ENCODE measurements around the gene EXD3. TPM values are rescaled to one million over a fixed set of nuclear protein-coding genes. Genes with fewer than 3 reads are reported as not detected.

Gene EXD3
- total and polyA plus RNA-seq, 8 donors, result 8.1 to 57.3 (median 13.6) TPM

DNA sequence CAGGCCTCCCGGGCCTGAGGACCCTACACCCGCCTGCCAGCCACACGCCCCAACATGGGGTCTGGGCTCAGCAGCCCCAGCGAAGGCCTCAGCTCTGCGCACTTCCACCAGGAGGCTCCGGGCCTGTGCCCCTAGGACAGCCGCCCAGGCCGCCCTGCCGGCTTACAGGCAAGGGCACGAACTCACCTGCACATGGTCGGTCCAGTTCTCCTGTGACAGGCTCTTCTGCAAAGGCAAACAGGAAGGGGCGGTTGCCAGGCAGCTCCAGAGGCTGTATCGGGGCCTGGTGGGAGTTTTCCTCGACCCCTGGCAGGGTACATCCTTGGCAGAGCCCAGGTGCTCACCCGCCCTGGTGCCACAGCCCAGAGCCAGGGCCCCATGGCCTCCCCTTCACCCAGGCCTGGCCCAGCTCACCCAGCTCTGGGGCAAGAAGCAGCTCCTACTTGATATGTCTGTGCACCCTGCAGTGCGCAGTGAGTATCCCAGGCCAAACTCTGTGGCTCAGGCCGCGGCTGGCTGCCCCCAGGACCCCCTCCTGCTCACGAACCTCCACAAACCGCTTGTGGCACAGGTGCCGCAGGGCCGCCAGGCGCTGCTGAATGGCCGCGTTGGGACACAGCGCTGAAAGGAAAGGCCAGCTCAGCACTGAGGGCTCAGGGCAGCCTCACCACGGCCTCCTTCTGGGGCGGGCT lies 68.7 kb downstream of the EXD3 start:
- FAIRE-seq, result no peak
- no peak overlapping the region for H3K4me3 ChIP-seq
- DNase-seq, result no peak
- H3K4me1 ChIP-seq, result no peaks in the 10 kb centered on the region
- no peaks in the 10 kb centered on the region for H3K9me3 ChIP-seq
- H3K27me3 ChIP-seq, result no peaks in the 10 kb centered on the region
- H3K36me3 ChIP-seq, result no peaks in the 10 kb centered on the region
- intact Hi-C loops (cut with DNase I), result no loop called here
- WGBS, 2 donors, result 95 to 96% methylated on average over 28 of the region's 28 CpGs
- no peak for TF ChIP-seq CTCF (IDR thresholded peaks at IDR 0.05)
- H3K27ac ChIP-seq, result no peak overlapping the region
- peak in 1 of 4 donors; percentile 11 for ATAC-seq

DNA sequence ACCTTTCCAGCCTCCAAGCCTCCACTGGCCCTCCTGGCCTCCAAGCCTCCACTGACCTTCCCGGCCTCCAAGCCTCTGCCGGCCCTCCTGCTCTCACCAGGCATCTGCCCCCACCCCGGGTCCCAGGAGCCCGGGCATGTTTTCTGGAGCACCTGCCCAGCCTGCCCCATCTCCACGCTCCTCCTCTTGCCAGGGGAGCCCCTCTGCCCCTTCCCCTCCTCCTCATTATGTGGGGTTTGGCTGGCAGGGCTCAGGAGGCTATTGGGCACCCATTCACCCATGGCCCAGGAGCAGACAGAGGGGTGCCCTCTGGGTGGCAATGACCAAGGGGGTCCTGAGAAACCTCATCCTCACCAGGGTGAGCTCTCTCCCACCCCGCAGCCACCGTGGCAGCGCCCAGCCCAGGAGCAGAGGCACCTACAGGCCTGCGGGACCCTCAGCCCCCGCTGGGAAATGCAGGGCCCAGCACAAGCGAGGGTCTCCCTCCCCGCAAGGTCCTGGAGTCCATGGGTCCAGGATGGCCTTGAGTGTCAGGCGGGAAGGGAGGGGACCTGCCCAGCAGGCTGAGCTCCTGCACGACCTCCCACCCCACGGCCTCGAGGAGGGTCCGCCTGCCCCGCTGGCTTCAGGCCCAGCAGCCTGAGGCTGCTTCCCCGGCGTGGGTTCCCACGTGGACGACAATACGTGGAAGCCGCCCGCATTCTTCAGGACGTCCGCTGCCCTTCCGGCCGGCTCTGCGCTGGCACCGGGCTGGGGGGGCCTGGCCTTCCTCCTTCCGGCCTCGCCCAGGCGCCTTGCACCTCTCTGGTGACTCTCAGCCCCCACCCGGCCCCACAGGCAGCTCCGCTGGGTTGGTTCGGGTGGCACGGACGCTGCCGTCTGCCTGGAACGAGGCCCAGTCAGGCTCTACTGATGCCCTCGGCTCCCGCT lies 69.5 kb downstream of the EXD3 start:
- no peak overlapping the region for H3K27ac ChIP-seq
- WGBS, 2 donors, result 92 to 95% methylated on average over 42 to 43 of the region's 43 CpGs
- intact Hi-C loops (cut with DNase I), result no loop called here
- ATAC-seq (peak in 1 of 4 donors; percentile 20), DNase-seq (peak in 1 of 6 donors; percentile 69), FAIRE-seq (no peak)
- TF ChIP-seq CTCF (IDR thresholded peaks at IDR 0.05), result no peak
- no peaks in the 10 kb centered on the region for H3K9me3 ChIP-seq
- H3K4me3 ChIP-seq, result no peak overlapping the region
- no peaks in the 10 kb centered on the region for H3K27me3 ChIP-seq
- H3K4me1 ChIP-seq, result no peaks in the 10 kb centered on the region
- H3K36me3 ChIP-seq, result no peaks in the 10 kb centered on the region

GRCh38 chr9:137352511-137353222 lies 70.3 kb downstream of the EXD3 start:
- Histone ChIP-seq H3K9me3 (no peaks in the 10 kb centered on the region), H3K27me3 (no peaks in the 10 kb centered on the region), H3K27ac (no peak overlapping the region), H3K4me3 (no peak overlapping the region), H3K36me3 (no peaks in the 10 kb centered on the region), H3K4me1 (no peaks in the 10 kb centered on the region)
- TF ChIP-seq CTCF (IDR thresholded peaks at IDR 0.05), result no peak
- DNase-seq (peak in 1 of 6 donors; percentile 74), ATAC-seq (no peak), FAIRE-seq (no peak)
- WGBS, 2 donors, result 85 to 89% methylated on average over 26 of the region's 26 CpGs
- intact Hi-C loops (cut with DNase I), result no loop called here

GRCh38 chr9:137351781-137352501 lies 71.0 kb downstream of the EXD3 start:
- H3K4me3 ChIP-seq, result no peak overlapping the region
- no peaks in the 10 kb centered on the region for H3K27me3 ChIP-seq
- no peak for ATAC-seq
- DNase-seq, result peak in 1 of 6 donors; percentile 69
- no peaks in the 10 kb centered on the region for H3K9me3 ChIP-seq
- no peaks in the 10 kb centered on the region for H3K4me1 ChIP-seq
- WGBS, 2 donors, result 90 to 93% methylated on average over 22 to 23 of the region's 23 CpGs
- H3K36me3 ChIP-seq, result no peaks in the 10 kb centered on the region
- no peak overlapping the region for H3K27ac ChIP-seq
- intact Hi-C loops (cut with DNase I), result no loop called here
- TF ChIP-seq CTCF (IDR thresholded peaks at IDR 0.05), result no peak
- no peak for FAIRE-seq
